SK-N-SH (cell line): ENCODE data around the gene IFNA2. TPM values are rescaled to one million over a fixed set of nuclear protein-coding genes. Genes with fewer than 3 reads are reported as not detected.

Experiments used
- CTCF ChIA-PET: fragments of 300-600, 350-600 bp; formaldehyde crosslinking; extraction: SDS; loops from one replicate; lab custom pipeline; 2021; lab: Yijun Ruan, JAX
- POLR2A ChIA-PET: fragments of 350-600 bp; sonication (Branson Sonifier 250); formaldehyde crosslinking; extraction: SDS; loops from one replicate; lab custom pipeline; 2020; ENCODE audit warnings: antibody characterized with exemption, inconsistent platforms; lab: Yijun Ruan, JAX
- DNase-seq: peaks from one replicate; pipeline ENCODE4 v3.0.0; 2012
- H2AFZ ChIP-seq: fragments of 200-600 bp; sonication (generic); 2 replicates; pipeline ENCODE4 v1.8.1; 2016; ENCODE audit warnings: antibody characterized with exemption, mild to moderate bottlenecking, low read depth
- H3F3A ChIP-seq: fragments of 200-600 bp; sonication (generic); replicated peaks from 2 replicates; pipeline ENCODE3; 2016; ENCODE audit warnings: antibody characterized with exemption, mild to moderate bottlenecking; ENCODE audit not compliant: insufficient read depth
- H3K27ac ChIP-seq, 2 experiments: fragments of 200-500 bp in 1 of 2; fragments of 200-600 bp in 1 of 2; sonication (Bioruptor generic) in 1 of 2; sonication (generic), shearing (Covaris generic) in 1 of 2; 2 replicates each; pipeline versions ENCODE4 v1.5.1 to v1.6.1; 2014 to 2016; ENCODE audit warnings: low read depth in 2 of 2, inconsistent platforms in 1 of 2, low read length in 1 of 2, mild to moderate bottlenecking in 1 of 2, mixed read lengths in 1 of 2
- H3K27me3 ChIP-seq: fragments of 200-600 bp; sonication (generic), shearing (Covaris generic); 2 replicates; pipeline ENCODE4 v1.6.1; 2016; ENCODE audit warnings: mixed run types; ENCODE audit not compliant: insufficient read depth
- H3K36me3 ChIP-seq, 2 experiments: fragments of 200-500 bp in 1 of 2; fragments of 200-600 bp in 1 of 2; sonication (Bioruptor generic) in 1 of 2; sonication (generic) in 1 of 2; replicated peaks in 1 of 2; 2 replicates each; pipeline versions ENCODE3 to v1.5.1; 2014 to 2016; ENCODE audit warnings: low read length in 1 of 2, mild to moderate bottlenecking in 1 of 2; ENCODE audit not compliant: insufficient read depth in 2 of 2, control insufficient read depth in 1 of 2
- H3K4me1 ChIP-seq, 2 experiments: fragments of 200-500 bp in 1 of 2; fragments of 200-600 bp in 1 of 2; sonication (Bioruptor generic) in 1 of 2; sonication (generic), shearing (Covaris generic) in 1 of 2; 2 replicates each; pipeline versions ENCODE4 v1.5.1 to v1.6.1; 2014 to 2016; ENCODE audit warnings: low read depth in 1 of 2, low read length in 1 of 2, mixed run types in 1 of 2; ENCODE audit not compliant: insufficient read depth in 2 of 2, control insufficient read depth in 1 of 2
- H3K4me2 ChIP-seq: fragments of 200-600 bp; sonication (generic), shearing (Covaris generic); 2 replicates; pipeline ENCODE4 v1.6.1; 2017; ENCODE audit warnings: mixed run types
- H3K4me3 ChIP-seq, 2 experiments: fragments of 200-500 bp in 1 of 2; fragments of 200-600 bp in 1 of 2; sonication (Bioruptor generic) in 1 of 2; sonication (generic), shearing (Covaris generic) in 1 of 2; 2 replicates each; pipeline versions ENCODE4 v1.5.1 to v1.8.1; 2014 to 2016; ENCODE audit warnings: low read depth in 2 of 2, inconsistent platforms in 1 of 2, low read length in 1 of 2, mild to moderate bottlenecking in 1 of 2, mixed read lengths in 1 of 2, moderate library complexity in 1 of 2
- H3K79me2 ChIP-seq: fragments of 200-600 bp; sonication (generic); 2 replicates; pipeline ENCODE4 v1.8.1; 2017; ENCODE audit warnings: mild to moderate bottlenecking; ENCODE audit not compliant: insufficient read depth
- H3K9ac ChIP-seq: fragments of 200-600 bp; sonication (generic); 2 replicates; pipeline ENCODE4 v1.6.1; 2017; ENCODE audit warnings: mixed run types
- H3K9me2 ChIP-seq: fragments of 200-600 bp; sonication (generic); 2 replicates; pipeline ENCODE4 v1.6.1; 2017; ENCODE audit warnings: mixed run types
- H3K9me3 ChIP-seq: fragments of 200-600 bp; sonication (generic); 2 replicates; pipeline ENCODE4 v1.6.1; 2017; ENCODE audit warnings: mixed run types, mild to moderate bottlenecking, moderate library complexity
- H4K20me1 ChIP-seq: fragments of 200-600 bp; sonication (generic); 2 replicates; pipeline ENCODE4 v1.6.1; 2017; ENCODE audit warnings: mild to moderate bottlenecking, mixed run types; ENCODE audit not compliant: insufficient read depth
- CHD2 ChIP-seq: fragments of 150-350 bp; IDR thresholded peaks from 2 replicates; pipeline ENCODE4 v1.6.1; 2018; ENCODE audit warnings: low read length; ENCODE audit not compliant: partially characterized antibody
- ELF1 ChIP-seq: IDR thresholded peaks from 2 replicates; pipeline ENCODE4 v1.4.0; 2012
- EP300 ChIP-seq, 2 experiments: IDR thresholded peaks; 2 replicates each; pipeline versions ENCODE4 v1.4.0 to v1.6.1; 2012; ENCODE audit warnings: borderline replicate concordance in 1 of 2, low read depth in 1 of 2, low read length in 1 of 2
- FOSL2 ChIP-seq: IDR thresholded peaks from 2 replicates; pipeline ENCODE4 v1.4.0; 2012; ENCODE audit warnings: low read depth, mild to moderate bottlenecking, moderate library complexity, borderline replicate concordance
- FOXJ3 ChIP-seq: sonication (generic); formaldehyde crosslinking; IDR thresholded peaks from 2 replicates; pipeline ENCODE4 v1.5.1; 2020; ENCODE audit warnings: mild to moderate bottlenecking, missing genetic modification reagents
- GATA2 ChIP-seq: sonication (generic); formaldehyde crosslinking; IDR thresholded peaks from 2 replicates; pipeline ENCODE4 v1.5.0; 2020; ENCODE audit warnings: mild to moderate bottlenecking, missing genetic modification reagents
- JUND ChIP-seq: IDR thresholded peaks from 2 replicates; pipeline ENCODE4 v1.4.0; 2012
- RXRA ChIP-seq: IDR thresholded peaks from 2 replicates; pipeline ENCODE4 v1.4.0; 2012; ENCODE audit warnings: low read depth, mild to moderate bottlenecking, borderline replicate concordance
- TAF1 ChIP-seq: IDR thresholded peaks from 2 replicates; pipeline ENCODE4 v1.6.1; 2012; ENCODE audit warnings: low read depth, mild to moderate bottlenecking, low read length, moderate library complexity, borderline replicate concordance
- TEAD4 ChIP-seq: IDR thresholded peaks from 2 replicates; pipeline ENCODE4 v1.4.0; 2012; ENCODE audit warnings: mild to moderate bottlenecking, borderline replicate concordance; ENCODE audit not compliant: insufficient read depth
- YY1 ChIP-seq: IDR thresholded peaks from 2 replicates; pipeline ENCODE4 v1.4.0; 2012; ENCODE audit warnings: low read depth, mild to moderate bottlenecking
- WGBS: methylation state at CpG from one replicate; pipeline ENCODE4 v1.1.6; 2017; ENCODE audit warnings: low lambda C conversion rate; 5-methylcytosine and 5-hydroxymethylcytosine counted together
- polyA plus RNA-seq, 3 experiments: library from polyadenylated mRNA; depleted of rRNA; stranded (reverse); fragments of >200 nt; gene quantifications; 2 replicates each; pipeline ENCODE4 v1.2.3, GENCODE V29; 2012
- TF ChIP-seq, protein P1 (sequence below): fragments of 150-350 bp; IDR thresholded peaks from 2 replicates; pipeline ENCODE4 v1.6.1; 2017; ENCODE audit warnings: antibody characterized with exemption, low read length, low read depth, borderline replicate concordance
- TF ChIP-seq, protein P2 (sequence below): IDR thresholded peaks from 2 replicates; pipeline ENCODE4 v1.4.0; 2012; ENCODE audit warnings: low read depth, borderline replicate concordance
- TF ChIP-seq, protein P3 (sequence below): IDR thresholded peaks from 2 replicates; pipeline ENCODE4 v1.4.0; 2012; ENCODE audit warnings: low read depth, borderline replicate concordance
- TF ChIP-seq, protein P4 (sequence below): fragments of 150-350 bp; IDR thresholded peaks from 2 replicates; pipeline ENCODE4 v1.6.1; 2016; ENCODE audit warnings: mild to moderate bottlenecking, low read depth, low read length

The IFNA2 gene
- polyA plus RNA-seq, 1 of the 3 experiments (the other 2 are of a cell fraction) = not detected

DNA sequence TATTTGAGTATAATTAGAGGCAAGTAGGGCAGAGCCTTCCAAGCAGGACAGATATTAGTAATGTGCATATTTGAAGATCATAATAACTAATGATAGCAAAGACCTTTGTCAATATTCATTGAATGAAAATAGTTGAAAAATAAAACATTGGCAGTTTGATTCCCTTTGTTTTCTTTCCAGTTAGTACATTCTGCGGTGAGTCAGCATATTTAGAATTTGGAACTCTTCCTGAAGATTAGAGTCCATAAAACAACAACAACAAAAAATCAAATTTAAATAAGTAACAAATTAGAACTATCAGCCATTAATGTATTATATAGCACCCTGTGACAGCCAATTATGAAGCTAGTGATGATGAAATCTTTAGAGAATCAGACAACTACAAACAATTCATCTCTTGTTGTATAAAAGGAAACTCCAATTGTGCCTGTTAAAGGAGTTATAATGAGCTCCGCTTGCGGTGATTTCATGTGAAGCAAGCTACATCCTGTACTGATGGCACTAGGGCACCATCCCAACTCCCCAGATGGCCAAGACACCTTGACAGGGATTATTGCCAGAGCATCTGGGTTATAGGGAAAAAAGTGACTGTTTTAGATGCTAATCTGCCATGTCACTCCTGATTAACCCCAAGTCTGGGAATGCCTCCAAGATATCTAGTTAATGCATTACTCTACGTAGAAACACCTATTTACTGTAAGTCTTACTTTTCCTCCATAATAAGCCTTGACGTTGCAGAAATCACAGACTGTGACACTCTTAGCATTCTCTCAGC, 30.5 kb upstream of the IFNA2 start:
- no peak for DNase-seq
- Histone ChIP-seq H3K36me3 (no peaks in the 10 kb centered on the region), H3K9ac (no peak overlapping the region), H3K9me2 (no peaks in the 10 kb centered on the region), H3K27ac (no peak overlapping the region), H3K4me3 (no peak overlapping the region), H3K4me2 (no peak overlapping the region), H2AFZ (no peak overlapping the region), H4K20me1 (no peaks in the 10 kb centered on the region), H3K79me2 (no peaks in the 10 kb centered on the region), H3K9me3 (no peaks in the 10 kb centered on the region), H3F3A (no peaks in the 10 kb centered on the region), H3K27me3 (peaks cover 12% of the 10 kb centered on the region; the same call in 1 of the 2 replicates), H3K4me1 (no peaks in the 10 kb centered on the region)
- ChIA-PET POLR2A (no interaction called here), CTCF (interaction anchor here (1.2 to 1.3 kb wide), 2 partner anchors 13 to 19 kb away, joined by 3 to 7 read pairs; no protein-coding TSS in a partner anchor)
- no peak for TF ChIP-seq YY1
- TF ChIP-seq FOXJ3 (CRISPR knock-in tag) = no peak
- TF ChIP-seq, protein P1, sequence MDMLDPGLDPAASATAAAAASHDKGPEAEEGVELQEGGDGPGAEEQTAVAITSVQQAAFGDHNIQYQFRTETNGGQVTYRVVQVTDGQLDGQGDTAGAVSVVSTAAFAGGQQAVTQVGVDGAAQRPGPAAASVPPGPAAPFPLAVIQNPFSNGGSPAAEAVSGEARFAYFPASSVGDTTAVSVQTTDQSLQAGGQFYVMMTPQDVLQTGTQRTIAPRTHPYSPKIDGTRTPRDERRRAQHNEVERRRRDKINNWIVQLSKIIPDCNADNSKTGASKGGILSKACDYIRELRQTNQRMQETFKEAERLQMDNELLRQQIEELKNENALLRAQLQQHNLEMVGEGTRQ = no peak
- no peak for TF ChIP-seq TEAD4
- TF ChIP-seq TAF1 = no peak
- no peak for TF ChIP-seq CHD2
- TF ChIP-seq, protein P2, sequence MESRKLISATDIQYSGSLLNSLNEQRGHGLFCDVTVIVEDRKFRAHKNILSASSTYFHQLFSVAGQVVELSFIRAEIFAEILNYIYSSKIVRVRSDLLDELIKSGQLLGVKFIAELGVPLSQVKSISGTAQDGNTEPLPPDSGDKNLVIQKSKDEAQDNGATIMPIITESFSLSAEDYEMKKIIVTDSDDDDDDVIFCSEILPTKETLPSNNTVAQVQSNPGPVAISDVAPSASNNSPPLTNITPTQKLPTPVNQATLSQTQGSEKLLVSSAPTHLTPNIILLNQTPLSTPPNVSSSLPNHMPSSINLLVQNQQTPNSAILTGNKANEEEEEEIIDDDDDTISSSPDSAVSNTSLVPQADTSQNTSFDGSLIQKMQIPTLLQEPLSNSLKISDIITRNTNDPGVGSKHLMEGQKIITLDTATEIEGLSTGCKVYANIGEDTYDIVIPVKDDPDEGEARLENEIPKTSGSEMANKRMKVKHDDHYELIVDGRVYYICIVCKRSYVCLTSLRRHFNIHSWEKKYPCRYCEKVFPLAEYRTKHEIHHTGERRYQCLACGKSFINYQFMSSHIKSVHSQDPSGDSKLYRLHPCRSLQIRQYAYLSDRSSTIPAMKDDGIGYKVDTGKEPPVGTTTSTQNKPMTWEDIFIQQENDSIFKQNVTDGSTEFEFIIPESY = no peak
- WGBS = 5% methylated on average over 5 of the region's 5 CpGs

DNA sequence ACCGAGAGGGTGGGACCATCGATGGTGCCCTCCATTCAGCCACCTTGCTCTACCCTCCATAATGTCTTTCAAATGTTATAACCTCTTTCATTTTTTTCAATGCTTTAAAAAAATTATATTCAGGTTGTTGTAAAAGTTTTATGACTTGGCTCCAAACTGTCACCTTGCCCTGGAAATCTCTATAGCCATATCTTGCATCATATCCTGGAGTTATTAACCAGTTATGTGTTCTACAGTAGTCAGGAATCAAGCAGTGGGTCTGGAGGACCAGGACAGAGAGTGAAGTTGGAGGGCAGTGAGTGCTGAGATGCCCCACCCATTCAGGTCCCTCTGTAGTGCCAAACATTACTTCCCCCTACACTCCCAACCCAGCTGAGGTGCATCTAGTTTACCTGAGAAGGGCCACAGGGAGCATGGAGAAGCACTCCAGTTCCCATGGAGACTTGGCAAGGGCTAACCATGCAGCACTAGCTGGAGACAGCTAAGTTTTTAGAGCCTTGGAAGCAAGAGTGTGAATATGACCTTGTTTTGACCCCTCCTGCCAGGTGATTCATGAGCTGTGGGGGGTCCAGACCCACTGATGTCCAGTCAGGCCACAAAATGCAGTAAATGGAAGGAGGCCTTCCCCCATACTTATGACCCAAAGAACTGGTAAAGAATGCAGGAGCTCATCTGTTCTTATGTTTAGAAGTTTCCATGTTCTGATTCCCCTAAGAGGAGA, 29.2 kb upstream of the IFNA2 start:
- H3F3A ChIP-seq = no peaks in the 10 kb centered on the region
- no peak overlapping the region for H3K4me3 ChIP-seq
- no peak for DNase-seq
- H3K79me2 ChIP-seq = no peaks in the 10 kb centered on the region
- 14% methylated on average over 2 of the region's 2 CpGs for WGBS
- CTCF ChIA-PET = interaction anchor here (2.1 kb wide), 1 partner anchor 88 kb away, joined by 5 read pairs; no protein-coding TSS in a partner anchor
- H3K27me3 ChIP-seq = peaks cover 6% of the 10 kb centered on the region; the same call in 1 of the 2 replicates
- no peak overlapping the region for H3K27ac ChIP-seq
- no peaks in the 10 kb centered on the region for H3K36me3 ChIP-seq
- H3K4me2 ChIP-seq = no peak overlapping the region
- POLR2A ChIA-PET = no interaction called here
- H3K9me3 ChIP-seq = no peaks in the 10 kb centered on the region
- no peak overlapping the region for H3K9ac ChIP-seq
- H3K4me1 ChIP-seq = no peaks in the 10 kb centered on the region
- TF ChIP-seq ELF1 (no peak), JUND (no peak), RXRA (no peak), GATA2 (no peak), FOSL2 (no peak), EP300 (IDR thresholded peaks at IDR 0.05; ENCODE audit: borderline replicate concordance in 1 of 2, low read depth in 1 of 2, low read length in 1 of 2) (no peak)
- TF ChIP-seq, protein P1 = no peak
- TF ChIP-seq, protein P3, sequence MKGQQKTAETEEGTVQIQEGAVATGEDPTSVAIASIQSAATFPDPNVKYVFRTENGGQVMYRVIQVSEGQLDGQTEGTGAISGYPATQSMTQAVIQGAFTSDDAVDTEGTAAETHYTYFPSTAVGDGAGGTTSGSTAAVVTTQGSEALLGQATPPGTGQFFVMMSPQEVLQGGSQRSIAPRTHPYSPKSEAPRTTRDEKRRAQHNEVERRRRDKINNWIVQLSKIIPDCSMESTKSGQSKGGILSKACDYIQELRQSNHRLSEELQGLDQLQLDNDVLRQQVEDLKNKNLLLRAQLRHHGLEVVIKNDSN = no peak
- TF ChIP-seq, protein P4, sequence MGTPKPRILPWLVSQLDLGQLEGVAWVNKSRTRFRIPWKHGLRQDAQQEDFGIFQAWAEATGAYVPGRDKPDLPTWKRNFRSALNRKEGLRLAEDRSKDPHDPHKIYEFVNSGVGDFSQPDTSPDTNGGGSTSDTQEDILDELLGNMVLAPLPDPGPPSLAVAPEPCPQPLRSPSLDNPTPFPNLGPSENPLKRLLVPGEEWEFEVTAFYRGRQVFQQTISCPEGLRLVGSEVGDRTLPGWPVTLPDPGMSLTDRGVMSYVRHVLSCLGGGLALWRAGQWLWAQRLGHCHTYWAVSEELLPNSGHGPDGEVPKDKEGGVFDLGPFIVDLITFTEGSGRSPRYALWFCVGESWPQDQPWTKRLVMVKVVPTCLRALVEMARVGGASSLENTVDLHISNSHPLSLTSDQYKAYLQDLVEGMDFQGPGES = no peak
- H4K20me1 ChIP-seq = no peaks in the 10 kb centered on the region
- H3K9me2 ChIP-seq = no peaks in the 10 kb centered on the region
- no peak overlapping the region for H2AFZ ChIP-seq
